ENCODE data around the gene KIRREL3.
A peak's percentile ranks its signal among the peaks of the same experiment; 100 is the strongest.

The KIRREL3 gene

DNA sequence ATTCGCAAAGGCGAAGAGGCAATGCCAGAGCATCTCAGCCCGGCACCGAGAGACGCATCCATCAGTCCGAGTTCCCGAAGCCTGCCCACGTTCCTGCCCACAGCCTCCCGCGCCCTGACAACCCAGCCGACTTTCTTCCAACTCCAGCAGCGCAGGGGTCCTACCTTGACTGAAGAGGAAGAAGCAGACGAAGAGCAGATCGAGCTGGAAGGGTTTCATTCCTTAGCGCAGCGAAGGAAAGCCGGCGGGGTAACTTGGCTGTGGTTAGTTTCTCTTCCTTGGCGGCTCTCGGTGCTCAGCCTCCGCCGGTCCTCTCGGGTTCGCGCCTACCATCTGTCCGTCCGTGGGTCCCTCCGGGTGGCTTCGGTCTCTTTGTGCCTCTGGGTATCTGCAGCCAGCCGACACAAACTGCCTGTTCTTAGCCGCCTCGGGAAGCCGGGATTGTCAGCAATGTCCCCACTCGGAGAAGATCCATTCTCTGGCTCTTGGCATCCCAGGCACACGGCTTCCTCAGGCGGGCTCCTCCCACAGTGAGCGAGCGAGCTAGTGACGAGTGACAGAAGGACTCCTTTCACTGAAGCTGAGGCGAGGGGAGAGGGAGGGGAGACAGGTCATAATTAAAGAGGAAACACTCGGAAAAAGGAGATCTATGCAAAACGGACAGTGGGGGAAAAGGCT lies at the start of gene KIRREL3:
Gene KIRREL3, minus strand, starts transcription at position 480 of the 678 bp plus-strand sequence.
- no peak for DNase-seq (ENCODE audit: low read depth)

- DNase-seq (ENCODE audit: low read depth) = no peak
Observed at GRCh38 chr11:127050186-127050585, 49.6 kb upstream of the KIRREL3 start.

- no peak for DNase-seq (ENCODE audit: low read depth)
Observed at GRCh38 chr11:127049486-127049885, 48.9 kb upstream of the KIRREL3 start.

- DNase-seq (ENCODE audit: low read depth) = no peak
Observed at GRCh38 chr11:127044535-127044934, 44.0 kb upstream of the KIRREL3 start.

GRCh38 chr11:127042445-127042844 lies 41.9 kb upstream of the KIRREL3 start:
- DNase-seq (ENCODE audit: low read depth) = no peak

DNA sequence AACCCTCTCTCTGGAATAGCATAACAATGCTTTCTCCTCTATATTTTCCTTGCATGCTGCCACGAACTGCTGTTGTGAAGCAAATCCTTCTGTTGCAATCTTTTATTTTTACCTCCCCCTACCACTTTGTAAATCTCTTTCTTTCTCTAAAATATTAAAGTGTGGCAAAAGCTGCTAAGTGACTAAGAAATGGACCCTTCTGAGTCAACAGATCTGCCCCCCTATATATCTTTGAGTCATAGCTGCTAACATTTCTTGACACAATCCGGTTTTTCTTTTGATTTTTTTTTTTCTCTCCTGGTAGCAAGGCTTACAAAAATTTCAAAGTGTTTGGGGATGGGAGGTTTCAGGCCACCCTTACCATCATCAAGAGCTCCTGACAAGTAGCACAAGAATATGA lies 39.0 kb upstream of the KIRREL3 start:
- DNase-seq (ENCODE audit: low read depth) = no peak

GRCh38 chr11:127037596-127037995 lies 37.0 kb upstream of the KIRREL3 start:
- DNase-seq (ENCODE audit: low read depth) = no peak

DNA sequence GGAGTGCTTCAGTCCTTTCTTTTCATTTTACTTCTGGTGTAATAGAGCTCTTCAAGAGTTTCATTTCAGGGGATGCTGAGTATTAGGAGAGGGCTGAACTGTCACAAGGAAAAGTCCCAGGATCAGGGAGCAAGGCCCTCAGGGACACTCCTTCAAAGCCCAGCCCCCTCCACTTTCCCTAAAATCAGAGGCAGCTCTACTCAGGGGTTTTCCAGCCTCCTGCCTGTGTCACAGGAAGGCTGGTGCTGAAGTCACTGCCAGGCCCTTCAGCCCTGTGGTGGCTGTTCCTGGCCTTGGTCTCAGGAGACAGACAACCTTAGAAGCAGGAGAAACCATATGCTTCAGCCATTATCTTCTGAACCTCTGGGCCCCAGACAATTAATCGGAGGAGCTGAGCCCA lies 36.4 kb upstream of the KIRREL3 start:
- DNase-seq (ENCODE audit: low read depth) = no peak

GRCh38 chr11:127035824-127036223 lies 35.3 kb upstream of the KIRREL3 start:
- DNase-seq (ENCODE audit: low read depth) = no peak

- DNase-seq (ENCODE audit: low read depth) = no peak
Observed at GRCh38 chr11:127034973-127035372, 34.4 kb upstream of the KIRREL3 start.

DNA sequence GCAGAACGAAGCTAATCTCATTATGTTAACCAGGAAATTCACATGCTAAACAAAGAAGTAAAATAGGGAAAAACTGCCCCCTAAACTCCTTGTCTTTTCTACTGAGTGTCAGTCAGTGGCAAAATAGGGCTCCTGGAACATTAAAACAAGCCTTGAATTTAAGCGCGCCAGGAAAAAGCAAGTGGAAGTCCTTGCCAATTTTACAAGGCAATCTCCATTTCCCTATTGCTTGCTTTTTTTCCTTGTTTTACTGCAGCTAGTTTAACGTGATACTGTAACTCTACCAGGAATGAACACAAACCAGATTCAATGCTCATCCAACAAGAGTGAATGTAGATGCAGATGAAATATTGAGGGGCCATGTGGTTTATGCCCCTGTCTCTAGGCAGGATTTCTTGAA lies 28.1 kb upstream of the KIRREL3 start:
- no peak for DNase-seq (ENCODE audit: low read depth)

GRCh38 chr11:127027789-127028188 lies 27.2 kb upstream of the KIRREL3 start:
- DNase-seq (ENCODE audit: low read depth) = no peak

DNA sequence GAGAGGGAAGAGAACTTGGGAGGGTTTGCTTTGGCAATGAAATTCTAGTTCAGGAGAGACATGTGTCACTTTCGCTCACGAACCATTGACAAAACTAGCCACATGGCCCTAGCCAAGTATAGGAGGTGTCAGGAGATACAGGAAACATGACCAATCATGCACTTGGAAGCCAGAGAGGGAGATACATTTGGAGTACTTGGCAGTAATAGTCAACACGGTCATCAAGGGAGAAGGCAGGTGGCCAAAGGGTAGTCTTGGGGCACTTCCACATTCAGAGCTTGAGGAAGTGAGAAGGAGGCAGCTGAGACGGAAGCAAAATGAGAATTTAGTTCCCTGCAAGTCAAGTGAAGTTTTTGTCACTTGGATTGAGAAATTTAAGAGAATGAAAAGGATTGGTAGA lies 26.4 kb upstream of the KIRREL3 start:
- DNase-seq (ENCODE audit: low read depth) = no peak

- no peak for DNase-seq (ENCODE audit: low read depth)
Observed at GRCh38 chr11:127023991-127024390, 23.4 kb upstream of the KIRREL3 start.

GRCh38 chr11:127018683-127019279 lies 18.2 kb upstream of the KIRREL3 start:
- DNase-seq (ENCODE audit: low read depth) = no peak

DNA sequence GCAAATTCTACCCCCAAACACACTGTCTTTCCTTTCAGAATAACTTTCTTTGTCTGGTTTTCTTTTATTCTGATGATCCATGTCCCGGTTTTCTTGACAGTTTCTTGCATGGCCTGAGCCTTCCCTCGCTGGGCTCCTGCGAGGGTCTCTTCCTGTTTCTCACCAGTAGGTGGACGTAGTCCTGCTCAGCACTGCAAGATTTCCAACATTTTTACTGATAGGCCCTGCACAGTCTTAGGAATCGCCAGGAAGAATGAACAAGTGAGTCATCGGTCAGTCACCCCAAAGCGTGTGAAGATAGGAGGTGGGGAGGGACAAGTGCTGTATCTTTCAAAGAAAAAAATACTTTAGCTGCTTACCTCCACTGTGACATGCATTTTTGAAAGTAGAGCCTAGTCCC lies 16.9 kb upstream of the KIRREL3 start:
- peak; percentile 7 for DNase-seq (ENCODE audit: low read depth)

- no peak for DNase-seq (ENCODE audit: low read depth)
Observed at GRCh38 chr11:127013550-127013949, 13.0 kb upstream of the KIRREL3 start.

DNA sequence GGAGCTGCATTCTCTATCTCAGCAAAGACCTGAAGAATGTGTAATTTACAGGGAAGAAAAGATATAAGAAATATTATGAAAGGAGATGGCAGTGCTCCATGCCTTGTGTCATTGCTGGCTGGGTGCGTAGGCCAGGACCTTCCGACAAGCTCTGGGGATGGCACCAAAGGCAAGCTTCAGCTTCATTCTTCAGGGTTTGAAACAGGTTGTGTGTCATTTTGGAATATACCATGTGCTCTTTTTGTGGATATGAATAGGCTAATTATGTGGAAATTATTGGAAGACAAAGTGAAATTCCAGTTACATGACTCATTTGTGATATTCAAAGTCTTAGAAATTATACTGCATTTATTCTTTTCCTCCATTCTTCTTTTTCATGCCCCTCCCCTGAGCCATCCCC lies 5.7 kb upstream of the KIRREL3 start:
- DNase-seq (ENCODE audit: low read depth) = no peak

GRCh38 chr11:127003260-127003981 lies 2.9 kb upstream of the KIRREL3 start:
- no peak for DNase-seq (ENCODE audit: low read depth)

DNA sequence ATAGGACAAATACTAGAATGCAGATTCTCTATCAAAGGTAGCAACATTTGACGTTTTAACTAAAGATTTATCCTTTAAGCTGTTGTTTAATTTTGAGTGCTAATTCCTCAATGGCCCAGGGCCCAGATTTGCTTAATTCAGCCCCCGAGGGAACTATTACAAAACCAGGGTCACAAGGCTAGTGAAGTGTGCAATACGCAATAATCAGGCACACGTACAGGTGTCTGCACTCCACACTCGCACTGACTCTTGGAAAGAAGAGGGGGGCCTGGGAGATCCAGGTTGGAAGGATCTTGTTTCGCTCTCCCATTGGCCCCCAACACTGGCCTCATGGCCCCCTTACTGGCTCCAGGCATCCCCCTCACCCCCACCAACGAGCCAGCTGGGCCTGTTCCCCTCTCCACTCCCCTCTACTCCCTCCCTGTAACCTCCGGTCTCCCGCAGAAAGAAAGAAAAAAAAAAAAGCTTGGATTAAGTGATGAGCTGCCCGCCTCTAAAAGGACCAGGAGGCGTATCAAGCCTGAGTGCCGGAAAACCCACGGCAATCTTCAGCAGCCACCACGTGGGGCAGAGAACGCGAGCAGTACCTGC lies 2.2 kb upstream of the KIRREL3 start:
- no peak for DNase-seq (ENCODE audit: low read depth)

GRCh38 chr11:127000981-127001380 lies 411 bp upstream of the KIRREL3 start:
- DNase-seq (ENCODE audit: low read depth) = no peak

- DNase-seq (ENCODE audit: low read depth) = no peak
Observed at GRCh38 chr11:126999366-126999765, 1.2 kb downstream of the KIRREL3 start.

DNA sequence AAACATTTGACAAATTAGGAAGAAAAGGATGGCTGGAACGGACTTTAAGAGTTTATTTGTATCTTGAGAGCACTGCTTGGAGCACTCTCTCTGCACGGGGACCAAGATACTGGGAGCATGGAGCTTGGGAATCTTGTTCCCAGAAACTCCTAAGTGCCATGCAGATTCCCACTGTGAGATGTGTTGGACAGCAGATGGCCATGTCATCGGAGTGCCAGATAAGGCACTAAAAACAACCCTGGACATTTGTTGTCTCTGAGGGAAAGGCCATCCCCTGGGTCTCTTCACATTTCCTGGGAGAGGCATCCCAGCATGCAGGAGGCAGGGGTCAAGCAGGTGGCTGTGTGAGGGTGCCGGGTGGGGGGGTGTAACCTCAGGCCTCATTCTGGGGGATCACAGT lies 2.9 kb downstream of the KIRREL3 start:
- no peak for DNase-seq (ENCODE audit: low read depth)

Measured in iris pigment epithelial cell (primary cell).